ENCODE results near the gene TBPL2. TPM values are rescaled to one million over a fixed set of nuclear protein-coding genes. Genes with fewer than 3 reads are reported as not detected.
"Not testable (repeated sequence)": the region's sequence is repeated elsewhere in the genome, so short reads cannot be mapped to it uniquely, and the experiment has no call there.

The TBPL2 gene
- not detected in 2 replicates for total RNA-seq (2014; rRNA removed; shearing (Covaris generic))

GRCh38 chr14:55440385-55440784, at the start of gene TBPL2:
TSS of gene TBPL2 (minus strand) at chr14:55440616. CDS start at chr14:55440449, 167 bp downstream.
- Histone ChIP-seq H3K4me3 (no peak within 1 kb of the TSS), H3K9me3 (replicated peaks) (no peaks in the 10 kb centered on the region), H3K36me3 (no peaks in the 10 kb centered on the region), H3K27me3 (no peaks in the 10 kb centered on the region), H3K4me1 (no peaks in the 10 kb centered on the region), H3K27ac (no peak within 1 kb of the TSS)
- no peak for DNase-seq

- Histone ChIP-seq H3K27ac (no peak overlapping the region), H3K36me3 (no peaks in the 10 kb centered on the region), H3K4me3 (no peak overlapping the region), H3K4me1 (no peaks in the 10 kb centered on the region; the same call in 1 of the 2 replicates), H3K9me3 (replicated peaks) (no peaks in the 10 kb centered on the region), H3K27me3 (no peaks in the 10 kb centered on the region)
- DNase-seq: no peak
Observed at GRCh38 chr14:55488204-55488603, 47.8 kb upstream of the TBPL2 start.

- no peaks in the 10 kb centered on the region; the same call in 1 of the 2 replicates for H3K4me1 ChIP-seq
- no peaks in the 10 kb centered on the region for H3K36me3 ChIP-seq
- H3K27ac ChIP-seq: no peak overlapping the region
- DNase-seq: no peak
- no peaks in the 10 kb centered on the region for H3K9me3 ChIP-seq (replicated peaks)
- no peaks in the 10 kb centered on the region for H3K27me3 ChIP-seq
- H3K4me3 ChIP-seq: no peak overlapping the region
Observed at GRCh38 chr14:55482936-55483605, 42.7 kb upstream of the TBPL2 start.

- no peaks in the 10 kb centered on the region for H3K9me3 ChIP-seq (replicated peaks)
- no peaks in the 10 kb centered on the region; the same call in 1 of the 2 replicates for H3K4me1 ChIP-seq
- no peak overlapping the region for H3K4me3 ChIP-seq
- H3K27me3 ChIP-seq: no peaks in the 10 kb centered on the region
- no peak for DNase-seq
- no peaks in the 10 kb centered on the region for H3K36me3 ChIP-seq
- H3K27ac ChIP-seq: no peak overlapping the region
Observed at GRCh38 chr14:55481769-55482168, 41.4 kb upstream of the TBPL2 start.

- H3K36me3 ChIP-seq: no peaks in the 10 kb centered on the region
- no peak overlapping the region for H3K4me3 ChIP-seq
- no peak overlapping the region for H3K27ac ChIP-seq
- no peaks in the 10 kb centered on the region for H3K27me3 ChIP-seq
- no peaks in the 10 kb centered on the region; the same call in 1 of the 2 replicates for H3K4me1 ChIP-seq
- no peaks in the 10 kb centered on the region for H3K9me3 ChIP-seq (replicated peaks)
- no peak for DNase-seq
Observed at GRCh38 chr14:55477680-55478079, 37.3 kb upstream of the TBPL2 start.

- not testable (repeated sequence) for H3K27me3 ChIP-seq; H3K4me3 ChIP-seq; DNase-seq; H3K4me1 ChIP-seq; H3K27ac ChIP-seq; H3K9me3 ChIP-seq (replicated peaks); H3K36me3 ChIP-seq
Observed at GRCh38 chr14:55476448-55476847, 36.0 kb upstream of the TBPL2 start.

GRCh38 chr14:55473786-55474185, 33.4 kb upstream of the TBPL2 start:
- H3K27ac ChIP-seq: no peak overlapping the region
- DNase-seq: no peak
- H3K4me3 ChIP-seq: no peak overlapping the region
- no peaks in the 10 kb centered on the region for H3K27me3 ChIP-seq
- no peaks in the 10 kb centered on the region for H3K4me1 ChIP-seq
- no peaks in the 10 kb centered on the region for H3K36me3 ChIP-seq
- H3K9me3 ChIP-seq (replicated peaks): no peaks in the 10 kb centered on the region

GRCh38 chr14:55470025-55470424, 29.6 kb upstream of the TBPL2 start:
- Histone ChIP-seq H3K4me3 (no peak overlapping the region), H3K4me1 (no peaks in the 10 kb centered on the region), H3K36me3 (no peaks in the 10 kb centered on the region), H3K27ac (no peak overlapping the region), H3K9me3 (replicated peaks) (no peaks in the 10 kb centered on the region), H3K27me3 (no peaks in the 10 kb centered on the region)
- no peak for DNase-seq

- DNase-seq: no peak
- Histone ChIP-seq H3K27ac (no peak overlapping the region), H3K4me3 (no peak overlapping the region), H3K9me3 (replicated peaks) (no peaks in the 10 kb centered on the region), H3K27me3 (no peaks in the 10 kb centered on the region), H3K4me1 (no peaks in the 10 kb centered on the region), H3K36me3 (no peaks in the 10 kb centered on the region)
Observed at GRCh38 chr14:55467307-55467706, 26.9 kb upstream of the TBPL2 start.

- H3K9me3 ChIP-seq (replicated peaks): no peaks in the 10 kb centered on the region
- DNase-seq: no peak
- no peaks in the 10 kb centered on the region for H3K27me3 ChIP-seq
- H3K27ac ChIP-seq: no peak overlapping the region
- no peaks in the 10 kb centered on the region for H3K36me3 ChIP-seq
- no peak overlapping the region for H3K4me3 ChIP-seq
- H3K4me1 ChIP-seq: peaks cover 3% of the 10 kb centered on the region; the same call in 1 of the 2 replicates
Observed at GRCh38 chr14:55458800-55459515, 18.5 kb upstream of the TBPL2 start.

GRCh38 chr14:55457496-55457895, 17.1 kb upstream of the TBPL2 start:
- DNase-seq: no peak
- no peaks in the 10 kb centered on the region for H3K27me3 ChIP-seq
- H3K9me3 ChIP-seq (replicated peaks): no peaks in the 10 kb centered on the region
- H3K36me3 ChIP-seq: no peaks in the 10 kb centered on the region
- H3K27ac ChIP-seq: no peak overlapping the region
- H3K4me1 ChIP-seq: peaks cover 4% of the 10 kb centered on the region; the same call in 1 of the 2 replicates
- H3K4me3 ChIP-seq: no peak overlapping the region

- not testable (repeated sequence) for H3K36me3 ChIP-seq; H3K27ac ChIP-seq; DNase-seq; H3K4me3 ChIP-seq; H3K27me3 ChIP-seq; H3K4me1 ChIP-seq; H3K9me3 ChIP-seq (replicated peaks)
Observed at GRCh38 chr14:55456411-55456810, 16.0 kb upstream of the TBPL2 start.

- DNase-seq: peak; percentile 55 to 69
- Histone ChIP-seq H3K27me3 (no peaks in the 10 kb centered on the region), H3K36me3 (no peaks in the 10 kb centered on the region), H3K9me3 (replicated peaks) (no peaks in the 10 kb centered on the region), H3K27ac (no peak overlapping the region; the same call in 1 of the 2 replicates), H3K4me1 (peaks cover 9% of the 10 kb centered on the region), H3K4me3 (peak overlapping the region; percentile 35)
Observed at GRCh38 chr14:55454264-55455002, 14.0 kb upstream of the TBPL2 start.

- H3K9me3 ChIP-seq (replicated peaks): no peaks in the 10 kb centered on the region
- no peak for DNase-seq
- H3K4me3 ChIP-seq: no peak overlapping the region
Observed at GRCh38 chr14:55451950-55452349, 11.5 kb upstream of the TBPL2 start.

GRCh38 chr14:55451398-55451797, 11.0 kb upstream of the TBPL2 start:
- H3K9me3 ChIP-seq (replicated peaks): no peaks in the 10 kb centered on the region
- no peaks in the 10 kb centered on the region for H3K27me3 ChIP-seq
- DNase-seq: no peak
- no peak overlapping the region for H3K27ac ChIP-seq
- no peak overlapping the region for H3K4me3 ChIP-seq
- H3K4me1 ChIP-seq: peaks cover 30% of the 10 kb centered on the region
- no peaks in the 10 kb centered on the region for H3K36me3 ChIP-seq

More at GRCh38 chr14:55451950-55452349, 11.5 kb upstream of the TBPL2 start:
- no peak overlapping the region for H3K27ac ChIP-seq
- H3K27me3 ChIP-seq: no peaks in the 10 kb centered on the region
- H3K4me1 ChIP-seq: peaks cover 28% of the 10 kb centered on the region
- no peaks in the 10 kb centered on the region for H3K36me3 ChIP-seq

All from SJCRH30 (cell line).